KOPT-K1 (cell line): Measurements from ENCODE around the gene GIPC1.

Experiments used
- H3K27ac ChIP-seq: fragments of 200-600 bp; sonication (generic); 2 replicates; pipeline ENCODE4 v1.5.1; 2016; ENCODE audit warnings: antibody characterized with exemption, mild to moderate bottlenecking, low read depth, low read length; ENCODE audit not compliant: poor library complexity, severe bottlenecking
- H3K36me3 ChIP-seq: fragments of 200-600 bp; sonication (generic); 2 replicates; pipeline ENCODE4 v1.5.1; 2017; ENCODE audit warnings: antibody characterized with exemption, mild to moderate bottlenecking, low read length, moderate library complexity; ENCODE audit not compliant: insufficient read depth
- H3K9me3 ChIP-seq: fragments of 200-600 bp; sonication (generic); 2 replicates; pipeline ENCODE4 v1.5.1; 2017; ENCODE audit warnings: antibody characterized with exemption, low read length, mild to moderate bottlenecking; ENCODE audit not compliant: insufficient read depth, poor library complexity, severe bottlenecking

GIPC1 gene

DNA sequence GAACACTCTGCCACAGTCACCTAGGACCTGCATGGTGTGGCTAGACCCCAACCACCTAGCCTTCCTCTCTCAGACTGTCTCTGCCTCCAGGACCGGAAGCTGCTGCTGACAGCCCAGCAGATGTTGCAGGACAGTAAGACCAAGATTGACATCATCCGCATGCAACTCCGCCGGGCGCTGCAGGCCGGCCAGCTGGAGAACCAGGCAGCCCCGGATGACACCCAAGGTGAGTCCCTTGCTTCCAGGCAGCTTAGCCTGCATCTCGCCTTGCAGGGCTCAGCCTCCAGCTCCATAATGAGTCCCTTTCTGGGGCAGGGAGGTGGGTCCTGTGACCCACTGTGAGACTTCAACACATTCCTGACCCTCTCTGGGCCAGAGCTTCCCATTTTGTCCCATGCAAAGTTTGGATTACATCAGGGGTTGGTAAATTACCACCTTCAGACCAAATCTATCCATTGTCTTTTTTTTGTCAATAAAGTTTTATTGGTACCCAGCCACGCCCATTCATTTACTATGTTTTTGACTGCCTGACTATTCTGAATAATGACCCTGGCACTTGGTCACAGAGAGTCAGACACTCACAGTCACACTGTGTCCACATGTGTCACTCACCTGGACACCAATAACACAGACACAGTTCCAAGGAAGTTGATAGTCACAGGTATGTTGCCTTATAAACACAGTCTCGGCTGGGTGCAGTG lies 49.4 kb downstream of the GIPC1 start:
- Histone ChIP-seq H3K9me3 (no peaks in the 10 kb centered on the region), H3K27ac (no peak overlapping the region), H3K36me3 (peaks cover 94% of the 10 kb centered on the region)

DNA sequence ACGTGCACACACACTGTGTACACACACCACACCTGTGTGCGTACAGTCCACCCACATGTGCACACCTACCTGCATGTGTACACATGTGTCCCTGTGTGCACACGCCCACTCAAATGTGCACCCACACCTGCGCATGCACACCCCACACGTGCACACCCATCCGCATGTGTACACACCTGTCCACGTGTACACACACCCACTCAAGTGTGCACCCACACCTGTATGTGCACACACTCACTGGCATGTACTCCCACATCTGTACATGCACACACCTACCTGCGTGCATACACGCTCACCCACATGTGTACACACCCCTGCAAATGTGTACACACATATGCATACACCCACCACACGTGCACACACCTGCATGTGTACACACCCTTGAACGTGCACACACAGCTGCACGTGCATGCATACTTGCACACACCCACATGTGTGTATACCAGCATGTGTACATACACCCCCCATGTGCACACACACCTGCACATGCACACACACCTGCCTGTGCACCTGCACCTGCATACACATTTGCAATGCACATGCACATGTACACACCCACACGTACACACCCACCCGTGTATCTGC lies 52.2 kb downstream of the GIPC1 start:
- Histone ChIP-seq H3K36me3 (peaks cover 70% of the 10 kb centered on the region), H3K9me3 (no peaks in the 10 kb centered on the region), H3K27ac (no peak overlapping the region)

DNA sequence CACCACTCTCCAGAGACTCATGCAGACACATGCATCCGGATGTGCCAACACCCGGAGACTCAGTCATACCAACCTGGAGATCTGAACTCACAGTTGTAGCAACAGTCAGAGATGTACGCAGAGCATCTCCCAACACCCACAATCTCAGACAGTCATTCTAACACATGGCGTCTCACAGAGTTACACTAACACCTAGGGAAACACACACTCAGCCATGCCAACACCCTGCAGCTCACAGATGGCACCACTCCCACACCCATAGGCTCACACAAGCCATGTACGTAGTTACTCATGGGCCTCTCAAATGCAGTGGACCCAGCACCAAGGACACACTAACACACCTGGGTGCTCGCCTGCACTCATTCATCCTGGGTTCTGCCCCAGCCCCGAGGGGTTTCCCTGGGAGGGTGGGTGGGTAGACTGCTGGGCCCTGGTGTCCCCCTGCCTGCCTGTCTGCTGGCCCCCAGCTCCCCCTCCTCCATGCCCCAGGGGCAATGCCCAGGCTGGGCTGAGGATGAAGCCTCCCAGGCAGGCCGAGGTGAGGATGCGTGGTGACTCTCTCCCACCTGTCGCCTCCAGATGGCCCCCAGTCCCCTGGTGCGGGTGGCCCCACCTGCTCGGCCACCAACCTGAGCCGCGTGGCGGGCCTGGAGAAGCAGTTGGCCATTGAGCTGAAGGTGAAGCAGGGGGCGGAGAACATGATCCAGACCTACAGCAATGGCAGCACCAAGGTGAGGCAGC lies 52.9 kb downstream of the GIPC1 start:
- Histone ChIP-seq H3K27ac (no peak overlapping the region), H3K36me3 (peaks cover 63% of the 10 kb centered on the region), H3K9me3 (no peaks in the 10 kb centered on the region)

DNA sequence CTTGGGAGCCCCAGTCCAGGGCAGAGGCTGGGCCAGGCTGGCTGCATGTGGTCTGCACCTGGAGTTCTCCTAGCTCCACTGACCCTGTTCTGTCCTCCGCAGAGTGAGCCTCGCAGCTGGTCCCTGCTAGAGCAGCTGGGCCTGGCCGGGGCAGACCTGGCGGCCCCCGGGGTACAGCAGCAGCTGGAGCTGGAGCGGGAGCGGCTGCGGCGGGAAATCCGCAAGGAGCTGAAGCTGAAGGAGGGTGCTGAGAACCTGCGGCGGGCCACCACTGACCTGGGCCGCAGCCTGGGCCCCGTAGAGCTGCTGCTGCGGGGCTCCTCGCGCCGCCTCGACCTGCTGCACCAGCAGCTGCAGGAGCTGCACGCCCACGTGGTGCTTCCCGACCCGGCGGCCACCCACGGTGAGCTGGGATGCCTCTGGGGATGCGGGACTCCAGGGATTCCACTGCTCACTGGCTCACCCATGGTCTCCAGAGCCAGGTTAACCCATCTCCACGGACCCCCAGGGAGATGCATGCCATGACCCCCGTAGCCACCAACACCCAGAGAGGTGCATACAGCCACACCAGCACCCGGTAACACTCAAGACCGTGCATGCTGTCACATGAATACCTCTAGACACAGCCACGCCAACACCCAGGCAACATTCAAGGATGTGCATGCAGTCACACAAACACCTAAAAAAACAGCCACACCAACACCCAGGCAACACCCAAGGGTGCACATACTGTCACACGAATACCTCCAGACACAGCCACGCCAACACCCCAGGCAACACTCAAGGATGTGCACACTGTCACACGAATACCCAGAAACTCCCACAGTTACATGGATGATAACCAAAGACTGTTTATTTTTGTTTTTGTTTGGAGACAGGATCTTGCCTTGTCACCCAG lies 54.6 kb downstream of the GIPC1 start:
- Histone ChIP-seq H3K9me3 (no peaks in the 10 kb centered on the region), H3K36me3 (peaks cover 58% of the 10 kb centered on the region), H3K27ac (peak overlapping the region; percentile 91)

DNA sequence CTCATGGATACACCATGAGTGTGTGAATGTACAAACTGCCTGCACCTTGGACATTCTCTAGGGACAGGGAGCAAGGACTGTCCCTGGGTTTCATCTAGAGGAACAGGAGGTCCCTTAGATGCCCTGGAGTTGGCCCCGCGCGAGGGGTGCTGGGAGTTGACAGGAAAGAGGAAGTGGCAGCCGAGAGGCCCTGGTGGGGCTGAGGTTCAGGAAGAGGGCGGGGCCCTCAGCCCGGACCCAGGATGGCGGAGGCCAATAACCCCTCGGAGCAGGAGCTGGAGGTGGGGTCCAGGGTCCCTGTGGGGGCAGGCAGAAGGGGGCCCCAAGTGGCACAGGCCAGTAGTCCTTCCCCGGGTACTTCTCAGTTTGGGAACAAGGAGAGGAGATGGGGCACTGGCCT lies 55.9 kb downstream of the GIPC1 start:
- Histone ChIP-seq H3K27ac (peak overlapping the region; percentile 91), H3K36me3 (peaks cover 48% of the 10 kb centered on the region), H3K9me3 (no peaks in the 10 kb centered on the region)

DNA sequence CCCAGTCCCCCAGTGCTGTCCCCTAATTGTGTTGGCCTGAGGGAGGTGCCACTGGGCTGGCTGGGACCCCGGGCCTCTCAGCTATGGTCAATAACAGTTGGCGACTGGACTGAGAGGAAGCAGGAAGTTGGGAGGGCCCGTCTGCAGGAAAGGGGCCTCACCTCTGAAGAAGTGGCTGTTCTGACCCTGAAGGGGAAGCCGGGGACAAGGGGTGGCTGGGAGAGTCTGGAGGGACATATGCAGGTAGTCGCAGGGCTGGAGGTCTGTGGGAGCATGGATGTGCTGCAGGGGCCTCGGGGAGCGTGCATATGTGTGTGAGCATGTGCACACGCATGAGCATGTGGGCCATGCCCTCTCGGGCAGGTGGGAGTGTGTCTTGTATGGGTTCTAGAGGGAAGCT lies 56.9 kb downstream of the GIPC1 start:
- Histone ChIP-seq H3K27ac (peak overlapping the region; percentile 91), H3K9me3 (no peaks in the 10 kb centered on the region), H3K36me3 (peaks cover 39% of the 10 kb centered on the region)

DNA sequence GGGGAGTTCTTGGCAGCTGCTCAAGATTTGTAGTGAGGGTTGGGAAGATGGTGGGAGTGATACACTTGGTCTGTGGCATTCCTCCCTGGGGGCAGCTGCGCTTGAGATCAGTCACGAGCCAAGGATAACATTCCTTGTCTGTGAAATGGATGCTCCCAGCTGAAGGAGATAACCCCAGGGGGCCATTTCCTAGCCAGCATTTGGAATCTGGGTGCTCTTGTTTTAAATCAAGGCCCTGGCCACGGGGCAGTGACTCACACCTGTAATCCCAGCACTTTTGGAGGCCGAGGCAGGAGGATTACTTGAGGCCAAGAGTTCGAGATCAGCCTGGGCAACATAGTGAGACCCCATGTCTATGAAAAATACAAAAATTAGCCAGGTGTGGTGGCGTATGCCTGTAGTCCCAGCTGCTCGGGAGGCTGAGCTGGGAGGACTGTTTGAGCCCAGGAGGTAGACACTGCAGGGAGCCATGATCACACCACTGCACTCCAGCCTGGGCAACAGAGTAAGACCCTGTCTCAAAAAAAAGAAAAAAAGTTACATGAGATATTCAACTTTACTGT lies 58.3 kb downstream of the GIPC1 start:
- H3K9me3 ChIP-seq, result no peaks in the 10 kb centered on the region
- H3K36me3 ChIP-seq, result peaks cover 25% of the 10 kb centered on the region
- no peak overlapping the region for H3K27ac ChIP-seq

DNA sequence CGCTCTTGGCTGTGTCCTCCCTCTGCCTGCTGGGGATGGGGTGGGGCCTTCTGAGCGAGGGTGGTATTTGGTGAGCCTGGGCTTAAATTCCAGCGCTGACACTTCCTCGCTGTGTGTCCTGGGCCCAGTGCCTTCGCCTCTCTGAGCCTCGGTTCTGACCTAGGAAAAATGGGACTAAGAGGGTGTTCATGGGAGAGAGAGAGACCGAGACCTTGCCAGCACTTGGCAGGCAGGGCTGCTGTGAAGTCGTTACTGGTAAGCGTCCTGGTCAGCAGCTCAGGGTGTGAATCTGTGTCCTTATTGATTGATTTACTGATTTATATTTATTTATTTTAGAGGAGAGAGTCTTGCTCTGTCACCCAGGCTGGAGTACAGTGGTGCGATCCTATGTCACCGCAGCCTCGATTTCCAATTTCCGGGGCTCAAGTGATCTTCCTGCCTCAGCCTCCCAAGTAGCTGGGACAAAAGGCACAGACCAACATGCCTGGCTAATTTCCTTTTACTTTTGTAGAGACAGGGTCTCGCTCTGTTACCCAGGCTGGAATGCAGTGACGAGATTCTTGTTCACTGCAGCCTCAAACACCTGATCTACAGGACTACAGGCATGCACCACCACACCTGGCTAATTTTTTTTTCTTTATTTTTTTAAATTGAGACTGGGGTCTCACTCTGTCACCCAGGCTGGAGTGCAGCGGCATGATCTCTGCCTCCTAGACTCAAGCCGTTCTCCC lies 60.4 kb downstream of the GIPC1 start:
- no peaks in the 10 kb centered on the region for H3K9me3 ChIP-seq
- no peak overlapping the region for H3K27ac ChIP-seq
- peaks cover 10% of the 10 kb centered on the region; the same call in 1 of the 2 replicates for H3K36me3 ChIP-seq

DNA sequence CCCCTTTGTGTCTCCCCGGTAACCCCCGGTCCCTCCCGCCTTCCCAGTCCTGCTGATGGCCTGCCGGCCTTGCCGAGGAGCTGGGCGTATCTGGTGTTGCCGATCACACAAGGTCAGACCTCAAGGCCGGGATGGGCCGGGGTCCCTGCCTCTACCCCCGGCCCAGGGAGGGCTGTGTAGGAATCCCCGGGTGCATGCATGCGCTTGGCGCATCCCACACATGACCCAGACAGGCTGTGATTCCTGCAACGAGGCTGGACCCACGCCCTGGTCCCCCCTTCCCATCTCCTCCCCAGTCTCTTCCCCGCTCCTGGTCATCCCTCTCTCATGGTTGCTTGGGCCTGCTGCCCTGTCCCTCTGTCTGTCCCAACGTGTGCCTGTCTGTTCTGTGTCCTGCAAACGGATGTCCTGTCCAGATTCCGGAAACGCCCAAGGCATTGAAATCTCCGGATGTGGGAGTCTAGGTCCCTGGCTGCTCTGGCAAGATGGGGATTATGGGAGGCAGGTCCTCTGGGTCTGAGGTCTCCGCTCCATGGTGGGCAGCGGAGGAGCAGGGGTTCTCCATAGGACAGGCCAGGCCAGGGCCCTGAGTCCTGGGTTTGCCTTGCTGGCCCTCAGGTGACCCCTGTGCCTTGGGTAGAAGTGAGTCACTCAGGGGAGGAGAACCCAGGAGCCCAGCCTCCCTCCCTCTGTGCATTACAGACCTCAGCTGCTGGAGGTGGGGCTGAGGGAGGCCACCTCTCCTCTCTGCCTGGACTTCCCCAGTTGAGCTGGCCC lies 61.2 kb downstream of the GIPC1 start:
- Histone ChIP-seq H3K27ac (peak overlapping the region; percentile 82), H3K36me3 (peaks cover 10% of the 10 kb centered on the region; the same call in 1 of the 2 replicates), H3K9me3 (no peaks in the 10 kb centered on the region)

DNA sequence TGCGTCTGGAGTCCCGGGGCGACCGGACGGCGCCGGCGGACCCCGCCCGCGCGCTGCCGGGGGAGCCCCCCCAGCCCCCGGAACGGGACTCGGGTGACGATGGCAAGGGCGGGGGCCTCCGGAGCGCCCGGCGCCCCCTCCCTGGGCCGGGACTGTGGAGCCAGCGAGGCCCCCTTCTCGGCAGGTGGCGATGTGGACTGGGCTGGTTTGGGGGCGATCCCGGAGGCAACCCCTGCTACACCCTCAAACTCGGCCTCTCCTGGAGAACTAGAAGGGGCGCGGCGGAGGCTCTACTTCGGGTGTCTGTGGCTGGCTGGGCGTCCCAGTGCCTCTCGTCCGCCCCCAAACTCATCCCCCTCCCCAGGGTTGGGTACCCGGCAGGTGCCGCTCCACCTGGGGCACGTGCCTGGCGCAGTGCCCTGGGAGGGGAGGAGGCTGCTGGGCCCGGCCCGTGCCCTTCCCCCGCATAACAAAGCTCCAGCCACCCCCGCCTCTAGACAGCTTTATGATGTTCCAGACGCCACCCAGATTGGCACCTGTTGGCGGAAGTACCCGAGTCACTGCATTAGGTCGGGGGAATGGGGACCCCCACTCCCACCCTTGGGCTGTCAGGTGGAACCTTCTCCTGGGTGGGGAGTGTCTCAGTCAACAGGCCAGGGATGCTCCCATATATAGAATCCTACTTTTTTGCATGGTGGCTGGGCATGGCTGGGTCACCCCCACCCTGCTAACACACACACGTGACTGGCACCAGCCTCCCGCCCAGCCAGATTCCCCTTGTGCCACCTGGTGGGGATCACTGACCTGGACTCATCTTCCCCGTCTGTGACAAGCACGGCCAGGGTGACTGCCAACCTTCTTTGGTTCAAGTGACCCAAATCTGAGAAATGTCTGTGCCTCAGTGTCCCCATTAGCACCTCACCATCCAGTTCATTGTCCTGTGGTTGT lies 62.1 kb downstream of the GIPC1 start:
- Histone ChIP-seq H3K27ac (peak overlapping the region; percentile 82), H3K9me3 (no peaks in the 10 kb centered on the region), H3K36me3 (peaks cover 10% of the 10 kb centered on the region; the same call in 1 of the 2 replicates)

DNA sequence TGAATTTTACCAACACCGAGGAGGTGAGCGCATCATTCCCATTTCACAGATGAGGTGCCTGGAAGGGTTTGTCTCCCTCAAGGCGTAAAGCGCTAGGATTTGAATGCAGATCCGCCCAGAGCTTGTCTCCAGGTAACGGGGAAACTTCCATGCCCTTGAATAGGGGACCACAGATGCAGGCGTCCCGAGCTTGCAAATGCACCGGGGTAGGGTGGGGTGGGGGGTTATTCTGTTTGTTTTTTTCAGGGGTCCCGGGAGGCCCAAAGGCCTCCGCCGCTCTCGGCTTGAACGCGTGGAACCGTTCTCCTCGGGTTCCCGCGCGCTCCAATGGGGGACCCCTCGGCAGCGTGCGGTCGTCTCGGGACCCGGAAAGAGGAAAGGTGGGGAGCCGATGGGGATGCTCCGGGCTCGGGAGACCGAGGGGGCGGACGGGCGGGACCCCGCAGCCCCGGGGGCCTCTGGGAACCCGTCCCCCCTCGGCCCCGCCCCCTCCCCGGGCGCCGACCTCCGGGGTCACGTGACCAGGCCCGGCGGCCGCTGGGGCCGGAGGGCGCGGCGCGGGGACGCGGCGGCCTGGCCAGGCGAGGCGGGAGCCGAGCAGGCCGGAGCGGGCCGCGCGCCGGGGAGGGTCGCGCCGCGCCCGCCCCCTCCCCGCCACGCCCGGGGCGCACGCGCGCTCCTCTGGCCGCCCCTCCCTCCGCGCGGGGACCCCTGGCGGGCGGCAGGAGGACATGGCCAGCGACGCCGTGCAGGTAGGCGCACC lies 63.0 kb downstream of the GIPC1 start, which contains the start of gene PKN1:
TSS of gene PKN1 (plus strand) at position 516 of the 763 bp plus-strand sequence. CDS start at position 732, 216 bp downstream.
- H3K9me3 ChIP-seq, result no peaks in the 10 kb centered on the region
- H3K36me3 ChIP-seq, result peaks cover 10% of the 10 kb centered on the region; the same call in 1 of the 2 replicates
- H3K27ac ChIP-seq, result peak within 1 kb of the TSS; percentile 82

DNA sequence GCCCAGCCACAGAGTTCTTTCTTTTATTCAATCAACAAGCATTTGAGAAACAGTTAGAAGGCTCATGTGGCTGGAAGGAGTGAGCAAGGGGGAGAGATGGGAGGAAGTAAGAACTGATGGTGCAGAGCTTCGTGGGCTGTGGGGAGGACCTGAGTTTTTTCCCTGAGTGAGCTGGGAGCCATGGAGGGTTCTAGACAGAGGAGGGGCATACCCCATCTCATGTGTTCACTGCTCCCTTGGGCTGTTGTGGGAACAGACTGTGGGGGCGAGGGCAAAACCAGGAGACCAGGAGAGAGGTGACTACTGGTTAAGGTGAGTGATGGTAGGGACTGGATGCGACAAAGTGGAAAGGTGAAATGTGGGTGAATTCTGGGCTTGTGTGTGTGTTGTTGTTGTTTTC lies 65.2 kb downstream of the GIPC1 start:
- H3K9me3 ChIP-seq, result no peaks in the 10 kb centered on the region
- H3K36me3 ChIP-seq, result no peaks in the 10 kb centered on the region
- H3K27ac ChIP-seq, result no peak overlapping the region
